ENCODE data around the gene SGTB.

DNA sequence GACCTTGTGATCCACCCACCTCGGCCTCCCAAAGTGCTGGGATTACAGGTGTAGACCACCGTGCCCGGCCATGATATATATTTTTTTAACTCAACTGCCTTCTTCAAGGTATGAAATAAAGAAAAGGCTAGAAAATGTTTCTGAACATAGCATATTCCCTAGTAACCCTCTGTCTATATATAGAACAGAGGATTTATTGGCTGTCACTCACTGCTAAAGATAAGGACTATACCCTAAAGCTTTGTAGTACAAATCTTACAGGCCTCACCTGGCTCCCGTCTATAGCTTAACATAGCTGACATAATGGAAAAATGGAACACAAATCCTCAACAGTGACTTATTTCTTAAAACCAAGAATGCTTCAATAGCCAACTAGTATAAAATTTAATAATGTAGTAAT lies 14.2 kb downstream of the SGTB start:
- TF ChIP-seq CTCF (IDR thresholded peaks at IDR 0.05; ENCODE audit: control extremely low read depth in 1 of 3, insufficient read depth in 1 of 3, low read depth in 1 of 3, low read length in 3 of 3) = no peak
- TF ChIP-seq EGR1 (IDR thresholded peaks at IDR 0.05; ENCODE audit: borderline replicate concordance, low read depth, low read length) = no peak
- no peak for TF ChIP-seq POLR2A (IDR thresholded peaks at IDR 0.05; ENCODE audit: control extremely low read depth in 1 of 2, low read depth in 2 of 2, low read length in 2 of 2)
- no peak for TF ChIP-seq TAF1 (IDR thresholded peaks at IDR 0.05; ENCODE audit: low read depth, low read length)
- no peak for TF ChIP-seq USF2 (IDR thresholded peaks at IDR 0.05; ENCODE audit: low read length)
- TF ChIP-seq EP300 (IDR thresholded peaks at IDR 0.05; ENCODE audit: borderline replicate concordance in 1 of 2, low read depth in 2 of 2, low read length in 2 of 2) = no peak
- no peak for TF ChIP-seq EZH2 (IDR thresholded peaks at IDR 0.05; ENCODE audit: low read depth, low read length, severe bottlenecking)
- TF ChIP-seq ZNF274 (IDR thresholded peaks at IDR 0.05; ENCODE audit: borderline replicate concordance, extremely low read depth, low read length) = no peak
- TF ChIP-seq CEBPB (IDR thresholded peaks at IDR 0.05; ENCODE audit: low read depth, low read length) = no peak
- no peak for TF ChIP-seq GABPA (IDR thresholded peaks at IDR 0.05; ENCODE audit: borderline replicate concordance, insufficient read depth, low read length)
- no peak for TF ChIP-seq CREB1 (IDR thresholded peaks at IDR 0.05)
- no peak for TF ChIP-seq BRCA1 (IDR thresholded peaks at IDR 0.05; ENCODE audit: low read depth, low read length)
- TF ChIP-seq JUN (IDR thresholded peaks at IDR 0.05; ENCODE audit: low read depth, low read length) = no peak
